Neutrophil (primary cell): ENCODE results near the gene EAF2.

ENCODE experiments used
- H3K27ac ChIP-seq: fragments of 200-600 bp; sonication (generic); 2 replicates; pipeline ENCODE4 v1.5.1; 2016; ENCODE audit warnings: mild to moderate bottlenecking, moderate library complexity
- H3K27me3 ChIP-seq: fragments of 200-600 bp; sonication (generic); 2 replicates; pipeline ENCODE4 v1.6.0; 2016; ENCODE audit warnings: mild to moderate bottlenecking
- H3K36me3 ChIP-seq: fragments of 200-600 bp; sonication (generic); 2 replicates; pipeline ENCODE4 v1.5.1; 2017
- H3K4me1 ChIP-seq, 2 experiments: fragments of 200-600 bp in 1 of 2; sonication (generic) in 1 of 2; 1 replicate in 1 of 2; 2 replicates in 1 of 2; pipeline versions ENCODE4 v1.5.1 to v1.6.1; 2013 to 2016; ENCODE audit warnings: low read depth in 1 of 2, low read length in 1 of 2, mild to moderate bottlenecking in 1 of 2, moderate library complexity in 1 of 2; ENCODE audit not compliant: control insufficient read depth in 1 of 2, insufficient read depth in 1 of 2
- H3K4me3 ChIP-seq, 2 experiments: fragments of 200-600 bp in 1 of 2; sonication (generic) in 1 of 2; 1 replicate in 1 of 2; 2 replicates in 1 of 2; pipeline ENCODE4 v1.5.1; 2013 to 2016; ENCODE audit warnings: low read depth in 1 of 2, low read length in 1 of 2, mild to moderate bottlenecking in 1 of 2, moderate library complexity in 1 of 2
- H3K9me3 ChIP-seq: fragments of 200-600 bp; sonication (generic); 2 replicates; pipeline ENCODE4 v1.5.1; 2016
- TF ChIP-seq, protein P1 (sequence below): fragments of 200-600 bp; sonication (generic); IDR thresholded peaks from 2 replicates; pipeline ENCODE4 v1.5.1; 2016; ENCODE audit warnings: antibody characterized with exemption

EAF2 gene

GRCh38 chr3:121834671-121835464 is at the start of gene EAF2, which contains the start of gene IQCB1:
EAF2 (plus strand) TSS chr3:121835209; CDS start chr3:121835286, 77 bp downstream.
IQCB1 (minus strand) TSS chr3:121835060; CDS start chr3:121828960, 6,100 bp downstream.
- H3K27ac ChIP-seq = peak within 1 kb of the TSS; percentile 90
- H3K27me3 ChIP-seq = no peaks in the 10 kb centered on the region
- H3K9me3 ChIP-seq = no peaks in the 10 kb centered on the region
- no peaks in the 10 kb centered on the region for H3K36me3 ChIP-seq
- peaks cover 46% of the 10 kb centered on the region in 2 experiments for H3K4me1 ChIP-seq
- H3K4me3 ChIP-seq = peak within 1 kb of the TSS; percentile 67 to 88
- TF ChIP-seq, protein P1, sequence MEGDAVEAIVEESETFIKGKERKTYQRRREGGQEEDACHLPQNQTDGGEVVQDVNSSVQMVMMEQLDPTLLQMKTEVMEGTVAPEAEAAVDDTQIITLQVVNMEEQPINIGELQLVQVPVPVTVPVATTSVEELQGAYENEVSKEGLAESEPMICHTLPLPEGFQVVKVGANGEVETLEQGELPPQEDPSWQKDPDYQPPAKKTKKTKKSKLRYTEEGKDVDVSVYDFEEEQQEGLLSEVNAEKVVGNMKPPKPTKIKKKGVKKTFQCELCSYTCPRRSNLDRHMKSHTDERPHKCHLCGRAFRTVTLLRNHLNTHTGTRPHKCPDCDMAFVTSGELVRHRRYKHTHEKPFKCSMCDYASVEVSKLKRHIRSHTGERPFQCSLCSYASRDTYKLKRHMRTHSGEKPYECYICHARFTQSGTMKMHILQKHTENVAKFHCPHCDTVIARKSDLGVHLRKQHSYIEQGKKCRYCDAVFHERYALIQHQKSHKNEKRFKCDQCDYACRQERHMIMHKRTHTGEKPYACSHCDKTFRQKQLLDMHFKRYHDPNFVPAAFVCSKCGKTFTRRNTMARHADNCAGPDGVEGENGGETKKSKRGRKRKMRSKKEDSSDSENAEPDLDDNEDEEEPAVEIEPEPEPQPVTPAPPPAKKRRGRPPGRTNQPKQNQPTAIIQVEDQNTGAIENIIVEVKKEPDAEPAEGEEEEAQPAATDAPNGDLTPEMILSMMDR = peak; percentile 54

GRCh38 chr3:121786485-121786884 is 48.5 kb upstream of the EAF2 start:
- Histone ChIP-seq H3K27ac (no peak overlapping the region), H3K4me1 (no peaks in the 10 kb centered on the region), H3K4me3 (no peak overlapping the region), H3K36me3 (peaks cover 48% of the 10 kb centered on the region), H3K27me3 (no peaks in the 10 kb centered on the region), H3K9me3 (no peaks in the 10 kb centered on the region)
- TF ChIP-seq, protein P1 = no peak

DNA sequence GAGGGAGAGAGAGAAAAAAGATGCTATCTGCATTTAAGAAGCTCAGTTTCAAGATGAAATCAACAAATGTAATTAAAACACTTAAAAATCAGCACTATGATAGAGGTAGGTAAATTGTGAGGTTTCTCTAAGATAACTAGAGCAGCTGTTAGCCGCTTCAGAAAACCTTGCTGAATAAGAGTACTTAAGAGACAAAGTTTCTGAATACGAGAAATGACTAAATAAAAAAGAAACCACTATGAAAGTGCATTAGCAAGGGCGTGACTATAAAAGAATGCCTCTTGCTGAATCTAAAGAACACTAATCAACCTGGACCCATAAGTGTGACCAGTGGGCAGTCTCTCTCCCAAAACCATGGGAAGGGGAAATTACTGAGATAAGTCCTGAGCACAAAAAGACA is 41.9 kb upstream of the EAF2 start:
- H3K4me3 ChIP-seq = no peak overlapping the region
- no peaks in the 10 kb centered on the region for H3K27me3 ChIP-seq
- TF ChIP-seq, protein P1 = no peak
- no peaks in the 10 kb centered on the region for H3K9me3 ChIP-seq
- no peaks in the 10 kb centered on the region for H3K4me1 ChIP-seq
- peaks cover 22% of the 10 kb centered on the region for H3K36me3 ChIP-seq
- no peak overlapping the region for H3K27ac ChIP-seq

DNA sequence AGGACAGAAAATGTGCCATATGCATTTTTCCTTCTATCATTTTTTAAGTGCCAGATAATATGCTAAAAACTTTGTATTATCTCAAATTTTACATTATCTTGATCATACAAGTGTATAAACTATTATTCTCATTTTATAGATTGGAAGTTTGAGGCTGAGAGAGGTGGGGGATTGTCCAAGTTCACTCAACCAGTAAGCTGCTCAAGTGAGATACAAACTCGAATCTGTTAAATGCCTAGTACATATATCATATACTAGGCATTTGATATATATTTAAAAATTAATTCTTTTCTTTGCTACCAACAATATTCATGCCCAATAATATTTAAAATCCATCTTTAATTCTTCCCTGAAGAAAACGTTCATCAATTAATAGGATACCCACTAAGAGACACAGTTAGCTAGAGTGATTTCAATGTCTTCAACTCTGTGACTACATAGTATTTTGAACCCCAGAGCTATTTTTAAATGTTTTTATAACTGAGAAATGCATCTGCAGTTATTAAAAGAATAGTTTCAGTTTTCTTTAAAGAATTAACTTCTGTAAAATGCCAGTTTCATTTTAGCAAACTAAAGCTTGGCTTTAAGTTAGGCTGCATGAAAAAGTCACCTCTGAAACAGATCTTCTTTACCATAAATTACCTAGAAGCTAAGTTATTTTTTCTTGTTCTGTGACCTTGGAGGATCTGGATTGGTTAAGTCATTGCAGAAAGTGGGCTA is 40.6 kb upstream of the EAF2 start:
- Histone ChIP-seq H3K36me3 (peaks cover 11% of the 10 kb centered on the region), H3K4me3 (no peak overlapping the region), H3K4me1 (no peaks in the 10 kb centered on the region), H3K27me3 (no peaks in the 10 kb centered on the region), H3K9me3 (no peaks in the 10 kb centered on the region), H3K27ac (no peak overlapping the region)
- TF ChIP-seq, protein P1 = no peak

GRCh38 chr3:121796970-121797369 is 38.0 kb upstream of the EAF2 start:
- H3K4me3 ChIP-seq = no peak overlapping the region
- no peaks in the 10 kb centered on the region for H3K27me3 ChIP-seq
- no peaks in the 10 kb centered on the region for H3K9me3 ChIP-seq
- peaks cover 9% of the 10 kb centered on the region for H3K36me3 ChIP-seq
- no peak overlapping the region for H3K27ac ChIP-seq
- no peaks in the 10 kb centered on the region for H3K4me1 ChIP-seq
- TF ChIP-seq, protein P1 = no peak
